Upper lobe of left lung (tissue), 6 donors: ENCODE results near the gene CCDC181. TPM values are rescaled to one million over a fixed set of nuclear protein-coding genes. Genes with fewer than 3 reads are reported as not detected.

ENCODE experiments used
- ATAC-seq, 2 donors: fragments of 200-7000 bp; cut with Tn5 transposase; one replicate each; pipeline ENCODE4 v1.9.1; 2022; ENCODE audit warnings: mild to moderate bottlenecking in 2 of 2, moderate library complexity in 2 of 2; ENCODE audit not compliant: low FRiP score in 2 of 2
- DNase-seq, 2 donors: peaks; one replicate each; pipeline ENCODE4 v3.0.0-alpha.2; 2019 to 2020
- H3K27ac ChIP-seq, 4 donors: fragments of 200-600 bp; sonication (generic); one replicate each; pipeline ENCODE4 v1.5.1; 2016 to 2019
- H3K27me3 ChIP-seq, 4 donors: fragments of 200-600 bp; sonication (generic); one replicate each; pipeline ENCODE4 v1.5.1; 2017 to 2019
- H3K36me3 ChIP-seq, 4 donors: fragments of 200-600 bp; sonication (generic); one replicate each; pipeline ENCODE4 v1.5.1; 2016 to 2019
- H3K4me1 ChIP-seq, 4 donors: fragments of 200-600 bp; sonication (generic); one replicate each; pipeline ENCODE4 v1.5.1; 2018 to 2019
- H3K4me3 ChIP-seq, 4 donors: fragments of 200-600 bp; sonication (generic); one replicate each; pipeline ENCODE4 v1.5.1; 2017 to 2019; ENCODE audit warnings: mild to moderate bottlenecking in 2 of 4, moderate library complexity in 1 of 4
- H3K9me3 ChIP-seq, 4 donors: fragments of 200-600 bp; sonication (generic); one replicate each; pipeline ENCODE4 v1.5.1; 2018 to 2019
- EP300 ChIP-seq, 4 donors: sonication (generic); formaldehyde crosslinking; IDR thresholded peaks; one replicate each; pipeline ENCODE4 v1.5.1; 2017; ENCODE audit warnings: antibody characterized with exemption in 4 of 4, control low read depth in 2 of 4
- POLR2A ChIP-seq, 4 donors: fragments of 450-650 bp; IDR thresholded peaks; one replicate each; pipeline ENCODE4 v1.5.1; 2016 to 2017; ENCODE audit warnings: antibody characterized with exemption in 4 of 4, mild to moderate bottlenecking in 2 of 4
- POLR2AphosphoS5 ChIP-seq, 2 donors: sonication (generic); formaldehyde crosslinking; IDR thresholded peaks; one replicate each; pipeline ENCODE4 v1.5.1; 2017; ENCODE audit warnings: antibody characterized with exemption in 2 of 2
- WGBS, 2 donors: methylation state at CpG; one replicate each; pipeline ENCODE4 v1.1.5; 2017 to 2018; 5-methylcytosine and 5-hydroxymethylcytosine counted together
- total RNA-seq, 6 donors: library from RNA; depleted of rRNA in 4 of 6; stranded (reverse); fragments of >200 nt in 4 of 6; gene quantifications; one replicate each; pipeline versions ENCODE4 v1.1.0 to v1.2.1, GENCODE V29; 2016 to 2021
- TF ChIP-seq, protein P1 (sequence below), 6 experiments: fragments of 450-650 bp in 4 of 6; fragments of 200-600 bp in 2 of 6; sonication (generic) in 2 of 6; IDR thresholded peaks; one replicate each; pipeline ENCODE4 v1.5.1; 2016 to 2019; ENCODE audit warnings: antibody characterized with exemption in 6 of 6
- donor health status: DM: no; HTN: no; CAD: no; lungs with moderate emphysema.
- donor health status: DM: no; HTN: yes; CAD: no; lungs with severe emphysema.

CCDC181 gene
- 1 to 10 TPM in 5 of 6 donors, under 1 TPM in 1; 0.29 to 6.9 (median 2.6) TPM for total RNA-seq

DNA sequence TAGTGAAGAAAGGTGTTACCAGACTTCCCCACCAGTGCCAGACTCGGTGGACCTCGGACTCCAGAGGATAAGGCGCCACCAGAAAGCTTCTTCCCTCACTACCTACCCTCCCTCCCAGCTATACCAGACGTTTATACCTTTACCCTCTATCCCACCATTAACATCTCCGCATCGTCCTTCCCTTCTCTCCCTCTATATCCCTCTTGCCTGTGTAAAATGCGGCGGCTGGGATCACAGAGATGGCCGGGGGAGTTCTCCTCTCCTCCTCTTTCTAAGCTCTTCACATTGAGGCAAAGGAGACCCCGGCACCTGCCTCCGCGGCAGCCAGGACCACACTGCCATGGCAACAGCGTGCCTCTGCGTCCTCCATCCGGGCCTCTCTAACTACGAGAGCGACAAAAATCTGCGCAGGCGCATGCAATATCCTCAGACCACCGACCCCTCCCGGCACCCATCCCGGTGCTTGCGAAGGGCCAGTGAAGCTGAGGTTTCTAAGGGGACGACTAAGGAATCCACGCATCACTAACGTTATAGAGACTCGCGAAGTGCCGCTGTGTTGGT lies at the start of gene CCDC181:
Gene CCDC181 (minus strand): TSS at position 394 of the 561 bp plus-strand sequence. CDS start 2,547 bp downstream, outside the sequence.
- H3K36me3 ChIP-seq = no peaks in the 10 kb centered on the region
- H3K4me3 ChIP-seq = peak within 1 kb of the TSS; percentile 3 to 40 (median 30)
- TF ChIP-seq EP300 (IDR thresholded peaks at IDR 0.05) (no peak), POLR2AphosphoS5 (IDR thresholded peaks at IDR 0.05) (no peak), POLR2A (IDR thresholded peaks at IDR 0.05) (no peak)
- TF ChIP-seq, protein P1, sequence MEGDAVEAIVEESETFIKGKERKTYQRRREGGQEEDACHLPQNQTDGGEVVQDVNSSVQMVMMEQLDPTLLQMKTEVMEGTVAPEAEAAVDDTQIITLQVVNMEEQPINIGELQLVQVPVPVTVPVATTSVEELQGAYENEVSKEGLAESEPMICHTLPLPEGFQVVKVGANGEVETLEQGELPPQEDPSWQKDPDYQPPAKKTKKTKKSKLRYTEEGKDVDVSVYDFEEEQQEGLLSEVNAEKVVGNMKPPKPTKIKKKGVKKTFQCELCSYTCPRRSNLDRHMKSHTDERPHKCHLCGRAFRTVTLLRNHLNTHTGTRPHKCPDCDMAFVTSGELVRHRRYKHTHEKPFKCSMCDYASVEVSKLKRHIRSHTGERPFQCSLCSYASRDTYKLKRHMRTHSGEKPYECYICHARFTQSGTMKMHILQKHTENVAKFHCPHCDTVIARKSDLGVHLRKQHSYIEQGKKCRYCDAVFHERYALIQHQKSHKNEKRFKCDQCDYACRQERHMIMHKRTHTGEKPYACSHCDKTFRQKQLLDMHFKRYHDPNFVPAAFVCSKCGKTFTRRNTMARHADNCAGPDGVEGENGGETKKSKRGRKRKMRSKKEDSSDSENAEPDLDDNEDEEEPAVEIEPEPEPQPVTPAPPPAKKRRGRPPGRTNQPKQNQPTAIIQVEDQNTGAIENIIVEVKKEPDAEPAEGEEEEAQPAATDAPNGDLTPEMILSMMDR (IDR thresholded peaks at IDR 0.05) = no peak
- DNase-seq = peak; percentile 29 to 56
- no peaks in the 10 kb centered on the region for H3K27me3 ChIP-seq
- no peaks in the 10 kb centered on the region for H3K9me3 ChIP-seq
- ATAC-seq = peak; percentile 46 to 75
- H3K4me1 ChIP-seq = peaks cover 0 to 8% (median 2%) of the 10 kb centered on the region in 4 donors
- WGBS, 2 donors = 2% methylated on average over 20 to 29 of the region's 29 CpGs
- no peak within 1 kb of the TSS for H3K27ac ChIP-seq

DNA sequence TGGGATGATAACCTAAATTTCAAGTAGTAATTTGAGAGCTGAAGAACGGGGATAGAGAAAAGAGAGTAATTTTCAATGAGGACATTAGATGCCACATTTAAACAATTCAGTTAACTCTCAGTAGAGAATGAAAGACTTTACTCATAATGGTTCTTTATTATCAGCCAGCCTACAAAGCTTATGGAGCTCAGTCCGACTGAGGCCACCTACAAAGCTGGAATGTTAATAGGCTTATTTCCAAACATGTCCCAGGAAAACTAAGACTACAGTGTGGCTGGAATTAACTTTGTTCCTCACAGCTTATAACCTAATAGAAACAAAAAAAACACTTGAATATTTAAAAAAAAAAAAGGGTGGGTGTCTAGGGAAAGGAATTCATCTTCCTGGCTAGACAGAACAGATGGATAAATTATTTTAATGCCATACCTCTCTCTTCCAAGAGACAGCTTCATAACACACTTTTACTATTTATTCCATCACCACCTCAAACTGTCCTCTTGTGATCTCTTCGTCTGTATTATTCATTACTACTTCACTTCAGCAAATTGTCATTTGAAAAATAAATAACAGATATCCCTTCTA lies 48.6 kb upstream of the CCDC181 start:
- DNase-seq (no peak), ATAC-seq (no peak)
- 78 to 90% methylated on average over 3 of the region's 3 CpGs for WGBS, 2 donors
- Histone ChIP-seq H3K4me3 (no peak overlapping the region), H3K27me3 (no peaks in the 10 kb centered on the region), H3K36me3 (peaks cover 0 to 17% (median 3%) of the 10 kb centered on the region in 4 donors), H3K27ac (no peak overlapping the region), H3K4me1 (no peaks in the 10 kb centered on the region), H3K9me3 (no peaks in the 10 kb centered on the region)
- TF ChIP-seq, protein P1 (IDR thresholded peaks at IDR 0.05) = no peak
- TF ChIP-seq POLR2A (IDR thresholded peaks at IDR 0.05) (no peak), EP300 (IDR thresholded peaks at IDR 0.05) (no peak), POLR2AphosphoS5 (IDR thresholded peaks at IDR 0.05) (no peak)

DNA sequence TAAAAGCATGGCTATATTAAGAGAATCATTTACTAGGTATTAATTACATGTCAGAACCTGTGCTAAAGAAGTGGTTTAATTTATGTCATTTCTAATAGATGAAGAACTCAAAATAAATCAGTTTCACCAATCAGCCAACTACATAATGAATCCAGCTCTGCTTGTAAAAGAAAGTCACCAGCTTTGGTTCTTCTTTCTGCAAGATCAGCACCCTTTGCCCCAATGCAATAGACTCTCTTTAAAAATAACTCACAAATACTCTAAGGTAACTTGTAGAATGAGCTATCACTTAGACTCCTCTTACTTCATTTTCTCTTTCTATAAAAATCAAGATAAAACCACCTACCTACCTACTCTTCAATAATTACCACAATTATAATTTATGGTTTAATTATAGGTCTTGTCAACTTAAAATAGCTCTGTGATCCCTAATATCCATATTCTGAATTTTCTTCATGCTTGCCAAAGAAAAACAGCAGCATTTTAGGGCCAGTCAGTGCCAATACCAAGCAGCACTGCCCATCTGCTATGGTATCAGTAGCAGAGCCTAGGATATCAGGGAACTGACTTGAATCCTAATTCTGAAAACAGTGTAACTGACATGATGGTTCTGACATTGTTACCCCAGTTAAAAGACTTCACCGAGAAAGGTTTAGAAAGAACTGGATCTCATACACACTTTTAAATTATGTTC lies 47.2 kb upstream of the CCDC181 start:
- DNase-seq = no peak
- Histone ChIP-seq H3K27me3 (no peaks in the 10 kb centered on the region), H3K27ac (no peak overlapping the region), H3K4me1 (no peaks in the 10 kb centered on the region), H3K4me3 (no peak overlapping the region), H3K36me3 (peaks cover 0 to 20% (median 3%) of the 10 kb centered on the region in 4 donors), H3K9me3 (no peaks in the 10 kb centered on the region)
- TF ChIP-seq, protein P1 (IDR thresholded peaks at IDR 0.05) = no peak
- TF ChIP-seq EP300 (IDR thresholded peaks at IDR 0.05) = no peak
- no peak for TF ChIP-seq POLR2AphosphoS5 (IDR thresholded peaks at IDR 0.05)
- TF ChIP-seq POLR2A (IDR thresholded peaks at IDR 0.05) = no peak
- ATAC-seq = no peak
- WGBS, 2 donors = 80 to 93% methylated on average over 1 of the region's 1 CpG

DNA sequence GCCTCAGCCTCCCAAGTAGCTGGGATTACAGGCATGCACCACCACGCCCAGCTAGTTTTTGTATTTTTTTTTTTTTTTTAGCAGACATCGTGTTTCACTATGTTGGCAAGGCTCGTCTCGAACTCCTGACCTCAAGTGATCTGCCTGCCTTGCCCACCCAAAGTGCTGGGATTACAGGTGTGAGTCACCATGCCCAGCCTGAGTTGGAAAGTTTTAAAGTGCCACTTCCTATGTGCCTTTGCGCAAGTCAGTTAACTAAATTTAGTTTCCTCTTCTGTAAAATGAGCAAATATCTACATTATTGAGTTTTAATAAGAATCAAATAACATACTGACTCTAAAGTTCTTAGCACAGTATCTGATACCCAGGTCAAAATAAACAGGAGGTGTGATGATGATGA lies 46.1 kb upstream of the CCDC181 start:
- no peaks in the 10 kb centered on the region for H3K4me1 ChIP-seq
- no peak for TF ChIP-seq POLR2A (IDR thresholded peaks at IDR 0.05)
- peak in 1 of 4 donors; percentile 44 for TF ChIP-seq EP300 (IDR thresholded peaks at IDR 0.05)
- TF ChIP-seq, protein P1 (IDR thresholded peaks at IDR 0.05) = no peak
- H3K36me3 ChIP-seq = peaks cover 0 to 26% (median 3%) of the 10 kb centered on the region in 4 donors
- DNase-seq = peak in 1 of 2 donors; percentile 33
- no peaks in the 10 kb centered on the region for H3K27me3 ChIP-seq
- H3K27ac ChIP-seq = no peak overlapping the region
- 68 to 79% methylated on average over 5 of the region's 5 CpGs for WGBS, 2 donors
- ATAC-seq = no peak
- H3K9me3 ChIP-seq = no peaks in the 10 kb centered on the region
- H3K4me3 ChIP-seq = no peak overlapping the region
